ENCODE results near the gene MRPL43. TPM values are rescaled to one million over a fixed set of nuclear protein-coding genes. Genes with fewer than 3 reads are reported as not detected.

MRPL43 gene
- total and polyA plus RNA-seq, 9 donors = 61.0 to 94.4 (median 68.0) TPM

DNA sequence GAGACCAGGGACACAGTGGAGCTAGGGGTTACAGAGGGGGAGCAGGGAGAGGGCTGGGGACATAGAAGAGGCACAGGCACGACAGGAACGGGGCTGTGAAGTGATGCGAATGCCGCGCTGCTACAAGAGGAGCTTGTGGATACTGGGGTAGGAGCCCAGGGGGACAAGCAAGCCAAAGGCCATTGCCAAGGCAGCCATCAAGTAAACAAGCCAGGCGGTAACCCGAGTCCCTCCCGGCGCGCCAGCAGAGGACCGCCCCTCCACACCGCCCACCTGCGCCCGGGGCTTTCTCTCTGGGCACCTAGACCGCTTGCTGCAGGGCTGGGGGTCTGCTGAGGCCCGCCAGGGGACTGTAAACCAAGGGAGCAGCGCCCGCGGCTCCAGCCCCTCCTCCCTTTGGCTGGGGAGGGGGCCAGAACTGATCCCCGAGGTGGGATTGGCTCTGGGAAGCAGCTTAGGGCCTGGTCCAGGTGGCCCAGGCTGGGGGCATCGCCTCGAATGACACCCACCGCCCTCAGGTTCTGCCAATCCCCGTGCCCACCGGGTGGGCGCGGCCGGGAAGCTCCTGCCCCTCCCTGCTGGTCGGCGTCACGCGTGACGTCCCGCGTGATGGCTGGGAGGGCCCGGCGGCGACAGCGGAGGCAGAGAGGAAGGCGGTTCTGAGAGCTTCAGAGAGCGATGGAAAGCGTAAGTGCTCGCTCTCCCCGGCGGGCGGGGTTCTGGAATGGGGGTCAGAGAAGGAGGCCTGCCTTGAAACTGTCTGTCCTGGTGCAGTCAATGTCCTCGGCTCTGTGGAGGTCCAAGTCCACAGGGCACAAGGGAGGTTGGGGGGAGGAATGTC is 44.7 kb upstream of the MRPL43 start:
- H3K36me3 ChIP-seq (ENCODE audit: control insufficient read depth, insufficient read depth, low read length) = peaks cover 23% of the 10 kb centered on the region
- peak overlapping the region; percentile 84 for H3K4me3 ChIP-seq (ENCODE audit: low read length)
- WGBS (ENCODE audit: insufficient coverage) = under 1% methylated on average over 39 of the region's 47 CpGs
- H3K27me3 ChIP-seq (ENCODE audit: control insufficient read depth, insufficient read depth, low read length) = peaks cover 18% of the 10 kb centered on the region
- no peaks in the 10 kb centered on the region for H3K9me3 ChIP-seq (replicated peaks; ENCODE audit: control insufficient read depth, low read depth, low read length)
- H3K27ac ChIP-seq (ENCODE audit: low read length) = peak overlapping the region; percentile 97
- H3K4me1 ChIP-seq (ENCODE audit: control insufficient read depth, insufficient read depth, low read length) = peaks cover 53% of the 10 kb centered on the region
- peak; percentile 93 for DNase-seq

DNA sequence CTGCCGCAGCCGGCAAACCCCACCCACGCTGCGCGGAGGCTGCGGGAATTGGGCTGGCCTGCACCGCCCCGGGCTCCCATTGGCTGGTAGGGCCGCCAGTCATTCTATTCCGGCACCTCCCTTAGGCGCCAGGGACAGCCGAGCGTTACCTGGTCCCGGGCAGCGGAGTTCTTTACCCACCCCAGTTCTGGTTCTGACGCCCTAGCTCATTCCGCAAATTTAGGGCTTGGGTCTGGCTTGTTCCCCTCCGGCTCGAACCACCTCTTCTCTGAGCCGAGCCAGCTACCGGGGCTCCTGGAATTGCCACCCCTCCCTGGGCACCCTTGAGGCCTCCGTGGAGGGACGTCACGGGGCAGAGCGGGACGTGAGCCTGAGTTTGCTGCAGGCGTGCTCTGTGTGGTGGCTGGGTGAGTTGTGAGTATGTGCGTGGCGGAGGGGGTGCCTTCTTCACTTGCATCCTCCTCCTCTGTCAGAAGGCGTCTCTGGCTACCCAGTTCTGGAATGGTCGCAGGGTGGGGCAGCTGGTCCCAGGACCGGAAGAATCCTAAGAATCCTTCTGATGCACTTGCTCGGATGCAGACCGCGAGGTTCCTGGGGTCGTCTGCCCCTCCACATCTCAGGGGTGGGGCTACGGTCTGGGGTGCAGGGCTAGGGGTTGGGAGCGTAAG is 44.0 kb upstream of the MRPL43 start, which contains the start of the genes PDZD7 and SFXN3:
TSS of gene PDZD7 (minus strand) at position 2 of the 668 bp plus-strand sequence. CDS start 910 bp downstream, outside the sequence.
TSS of gene SFXN3 (plus strand) at position 107 of the 668 bp plus-strand sequence. CDS start 3,461 bp downstream, outside the sequence.
- Histone ChIP-seq H3K4me1 (ENCODE audit: control insufficient read depth, insufficient read depth, low read length) (peaks cover 58% of the 10 kb centered on the region), H3K9me3 (replicated peaks; ENCODE audit: control insufficient read depth, low read depth, low read length) (no peaks in the 10 kb centered on the region), H3K4me3 (ENCODE audit: low read length) (peak within 1 kb of the TSS; percentile 84), H3K27ac (ENCODE audit: low read length) (peak within 1 kb of the TSS; percentile 97), H3K36me3 (ENCODE audit: control insufficient read depth, insufficient read depth, low read length) (peaks cover 15% of the 10 kb centered on the region), H3K27me3 (ENCODE audit: control insufficient read depth, insufficient read depth, low read length) (peaks cover 18% of the 10 kb centered on the region)
- peak; percentile 97 for DNase-seq
- WGBS (ENCODE audit: insufficient coverage) = under 1% methylated on average over 29 of the region's 38 CpGs

DNA sequence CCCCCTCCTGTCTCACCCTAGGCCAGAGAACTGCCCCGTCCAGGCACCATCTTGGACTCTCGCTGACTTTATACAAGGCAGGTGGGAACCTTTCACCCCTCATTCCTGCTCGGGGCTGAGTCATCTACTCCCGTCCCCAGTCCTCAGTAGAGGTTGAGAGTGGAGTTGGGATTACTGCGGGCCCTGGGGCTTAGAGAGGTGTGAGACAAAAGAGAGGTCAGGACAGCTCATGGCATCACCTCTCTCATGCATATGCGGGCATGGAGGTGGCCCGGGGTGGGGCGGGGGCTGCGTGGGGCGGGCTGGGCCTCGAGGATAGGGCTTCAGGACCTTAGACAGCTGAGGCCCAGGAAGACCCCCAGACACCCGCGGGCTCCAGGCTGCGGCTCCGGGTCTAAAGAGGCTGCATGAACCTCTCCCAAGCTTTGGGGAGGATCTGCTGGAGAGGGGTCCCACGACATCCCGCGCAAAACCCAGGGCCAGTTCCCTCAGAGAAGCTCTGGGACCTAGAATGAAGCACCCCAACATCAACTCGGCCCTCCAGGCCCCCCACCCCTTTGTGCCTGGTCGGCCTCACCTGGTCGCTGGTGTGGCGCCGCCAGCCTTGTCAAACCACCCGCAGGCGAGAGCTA is 43.3 kb upstream of the MRPL43 start:
- no peak overlapping the region for H3K27ac ChIP-seq (ENCODE audit: low read length)
- 7% methylated on average over 21 of the region's 25 CpGs for WGBS (ENCODE audit: insufficient coverage)
- peaks cover 58% of the 10 kb centered on the region for H3K4me1 ChIP-seq (ENCODE audit: control insufficient read depth, insufficient read depth, low read length)

DNA sequence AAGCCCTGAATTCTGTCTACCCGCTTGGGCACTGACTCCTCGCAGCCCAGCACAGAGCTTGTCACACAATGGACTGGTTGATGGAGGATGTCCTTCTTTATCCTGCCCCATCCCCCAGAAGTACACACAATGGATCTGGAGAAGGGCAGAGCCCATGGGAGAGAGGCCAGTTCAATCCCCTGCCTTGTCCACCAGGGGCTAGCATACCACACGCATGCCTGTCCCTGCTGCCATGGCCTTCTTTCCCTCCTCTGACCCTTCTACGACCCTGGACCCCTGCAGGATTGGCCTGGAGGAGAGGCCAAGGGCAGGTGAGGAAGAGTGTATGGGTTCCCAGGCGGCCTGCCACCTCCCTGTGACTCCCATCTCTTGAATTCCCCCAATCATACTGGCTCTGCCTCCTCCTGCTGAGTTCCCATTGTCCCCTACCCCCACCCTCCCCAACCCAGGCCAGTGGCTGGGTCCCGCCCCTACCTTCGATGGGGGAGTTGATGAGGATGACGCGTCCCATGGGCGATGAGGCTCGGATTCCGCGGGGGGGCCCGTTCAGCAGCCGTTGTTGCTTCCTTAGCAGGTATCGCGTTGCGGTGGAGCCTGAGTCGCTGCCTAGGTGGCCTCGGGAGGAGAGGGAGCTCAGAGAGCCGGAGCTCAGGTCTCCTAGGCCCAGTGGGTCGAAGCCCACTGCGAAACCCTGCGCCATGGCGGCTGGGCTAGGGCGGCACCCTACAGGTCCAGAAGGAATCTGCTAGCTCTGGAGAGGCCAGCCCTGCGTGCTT is 42.4 kb upstream of the MRPL43 start:
- Histone ChIP-seq H3K9me3 (replicated peaks; ENCODE audit: control insufficient read depth, low read depth, low read length) (no peaks in the 10 kb centered on the region), H3K4me1 (ENCODE audit: control insufficient read depth, insufficient read depth, low read length) (peaks cover 58% of the 10 kb centered on the region), H3K4me3 (ENCODE audit: low read length) (no peak overlapping the region), H3K27ac (ENCODE audit: low read length) (peak overlapping the region; percentile 4), H3K36me3 (ENCODE audit: control insufficient read depth, insufficient read depth, low read length) (no peaks in the 10 kb centered on the region), H3K27me3 (ENCODE audit: control insufficient read depth, insufficient read depth, low read length) (peaks cover 18% of the 10 kb centered on the region)
- no peak for DNase-seq
- WGBS (ENCODE audit: insufficient coverage) = 48% methylated on average over 22 of the region's 27 CpGs

More for the DNA sequence above, 43.3 kb upstream of the MRPL43 start:
- Histone ChIP-seq H3K4me3 (ENCODE audit: low read length) (peak overlapping the region; percentile 84), H3K9me3 (replicated peaks; ENCODE audit: control insufficient read depth, low read depth, low read length) (no peaks in the 10 kb centered on the region), H3K36me3 (ENCODE audit: control insufficient read depth, insufficient read depth, low read length) (peaks cover 9% of the 10 kb centered on the region), H3K27me3 (ENCODE audit: control insufficient read depth, insufficient read depth, low read length) (peaks cover 18% of the 10 kb centered on the region)
- no peak for DNase-seq

DNA sequence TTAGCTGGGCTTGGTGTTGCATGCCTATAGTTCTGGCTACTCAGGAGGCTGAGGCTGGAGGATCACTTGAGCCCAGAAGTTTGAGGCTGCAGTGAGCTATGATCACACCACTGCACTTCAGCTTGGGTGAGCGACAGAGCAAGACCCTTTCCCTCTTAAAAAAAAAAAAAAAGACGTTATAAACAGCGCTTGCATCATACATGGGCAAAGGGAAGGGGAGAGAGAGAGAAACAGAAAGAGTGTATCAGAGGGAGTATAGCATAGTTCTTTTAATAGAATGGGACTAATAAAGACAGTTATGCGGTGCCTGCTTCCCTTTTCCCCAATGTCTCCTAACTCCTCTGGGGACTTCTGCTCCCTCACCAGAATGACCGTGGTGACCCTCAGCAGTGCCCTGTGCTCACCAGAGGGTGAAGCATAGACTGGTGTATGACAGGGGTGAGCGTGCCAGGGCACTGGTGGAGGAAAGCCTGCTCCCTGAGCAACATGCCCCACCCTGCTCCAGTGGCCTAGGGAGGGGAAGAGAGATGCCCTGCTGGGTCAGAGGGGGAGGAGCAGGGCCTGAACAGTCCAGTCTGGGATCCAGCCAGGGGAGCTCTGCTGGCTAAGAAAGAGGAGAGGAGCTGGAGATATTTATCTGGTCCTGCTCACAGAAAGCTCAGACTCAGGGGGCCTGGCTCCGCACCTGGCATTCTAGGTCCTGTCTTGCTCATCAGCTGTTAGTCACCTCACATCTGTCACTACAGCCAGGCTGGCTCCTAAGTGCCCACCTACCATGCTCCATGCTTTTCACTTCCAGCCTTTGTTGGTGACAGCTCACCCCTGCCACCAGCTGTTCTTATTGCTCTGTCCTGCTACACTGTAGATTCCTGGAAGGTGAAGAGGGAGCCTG is 41.4 kb upstream of the MRPL43 start:
- 96% methylated on average over 2 of the region's 7 CpGs for WGBS (ENCODE audit: insufficient coverage)
- H3K4me3 ChIP-seq (ENCODE audit: low read length) = no peak overlapping the region
- DNase-seq = no peak

DNA sequence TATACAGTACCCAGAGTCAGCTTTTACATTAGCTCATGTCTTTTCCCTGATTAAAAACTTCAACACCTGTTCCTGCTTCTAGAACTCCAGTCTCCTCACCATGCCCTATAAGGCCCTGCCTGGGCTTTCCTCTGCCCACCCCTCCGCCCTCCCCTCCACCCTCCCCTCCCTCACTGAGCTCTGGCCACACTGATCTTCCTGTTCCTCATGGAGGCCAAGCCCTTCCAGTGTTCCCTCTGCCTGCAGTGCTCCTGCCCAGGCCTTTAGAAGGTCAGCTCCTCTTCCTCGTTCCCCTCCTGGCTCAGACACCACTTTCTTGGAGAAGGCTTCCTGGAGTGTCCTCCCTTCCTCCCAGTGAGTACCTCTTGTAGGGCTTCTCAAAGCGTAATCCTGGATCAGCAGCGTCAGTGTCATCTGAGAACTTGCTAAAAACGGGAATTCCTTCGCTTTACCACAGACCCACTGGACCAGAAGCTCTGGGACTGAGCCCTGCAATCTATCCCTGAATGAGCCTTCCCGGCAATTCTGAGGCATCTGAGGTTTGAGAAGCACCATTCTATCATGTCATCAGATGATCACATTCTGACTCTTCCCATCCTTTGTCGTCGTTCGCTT is 39.9 kb upstream of the MRPL43 start:
- H3K4me3 ChIP-seq (ENCODE audit: low read length) = peak overlapping the region; percentile 21

More for the DNA sequence above, 41.4 kb upstream of the MRPL43 start:
- peaks cover 18% of the 10 kb centered on the region for H3K27me3 ChIP-seq (ENCODE audit: control insufficient read depth, insufficient read depth, low read length)
- peaks cover 58% of the 10 kb centered on the region for H3K4me1 ChIP-seq (ENCODE audit: control insufficient read depth, insufficient read depth, low read length)
- H3K36me3 ChIP-seq (ENCODE audit: control insufficient read depth, insufficient read depth, low read length) = no peaks in the 10 kb centered on the region
- peak overlapping the region; percentile 18 for H3K27ac ChIP-seq (ENCODE audit: low read length)
- H3K9me3 ChIP-seq (replicated peaks; ENCODE audit: control insufficient read depth, low read depth, low read length) = no peaks in the 10 kb centered on the region

DNA sequence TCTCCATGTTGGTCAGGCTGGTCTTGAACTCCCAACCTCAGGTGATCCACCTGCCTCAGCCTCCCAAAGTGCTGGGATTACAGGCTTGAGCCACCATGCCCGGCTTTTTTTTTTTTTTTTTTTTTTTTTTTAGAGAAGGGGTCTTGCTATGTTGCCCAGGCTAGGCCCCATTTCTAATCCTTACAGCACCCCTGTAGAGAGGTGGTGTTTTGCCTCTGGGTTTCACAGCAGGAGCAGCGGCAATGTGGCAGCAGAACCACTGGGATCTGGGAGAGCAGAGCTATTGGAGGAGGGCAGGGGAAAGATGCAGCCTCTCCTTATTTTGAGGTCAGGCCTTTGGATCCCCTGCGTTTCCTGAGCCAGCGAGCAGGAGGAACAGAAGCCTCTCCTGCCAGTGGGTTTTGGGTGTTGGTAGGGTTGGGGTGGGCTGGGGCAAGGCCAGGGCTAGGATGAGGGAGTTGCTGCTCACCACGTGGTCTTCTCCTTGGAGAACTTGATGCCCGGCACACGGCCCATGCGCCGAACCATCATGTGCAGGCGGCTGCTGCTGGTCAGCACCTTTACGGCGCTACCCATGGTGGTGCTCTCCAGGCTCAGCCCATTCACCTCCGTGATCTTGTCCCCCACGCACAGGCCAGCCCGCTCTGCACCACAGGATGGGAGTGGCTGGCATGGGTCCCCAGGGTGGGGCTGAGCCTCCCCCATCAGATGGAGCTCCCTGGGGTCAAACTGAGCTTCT is 35.8 kb upstream of the MRPL43 start:
- Histone ChIP-seq H3K27ac (ENCODE audit: low read length) (no peak overlapping the region), H3K27me3 (ENCODE audit: control insufficient read depth, insufficient read depth, low read length) (peaks cover 14% of the 10 kb centered on the region), H3K4me1 (ENCODE audit: control insufficient read depth, insufficient read depth, low read length) (peaks cover 24% of the 10 kb centered on the region), H3K9me3 (replicated peaks; ENCODE audit: control insufficient read depth, low read depth, low read length) (no peaks in the 10 kb centered on the region), H3K36me3 (ENCODE audit: control insufficient read depth, insufficient read depth, low read length) (no peaks in the 10 kb centered on the region), H3K4me3 (ENCODE audit: low read length) (no peak overlapping the region)
- DNase-seq = no peak
- 89% methylated on average over 14 of the region's 15 CpGs for WGBS (ENCODE audit: insufficient coverage)

More for the DNA sequence above, 39.9 kb upstream of the MRPL43 start:
- DNase-seq = no peak
- peaks cover 46% of the 10 kb centered on the region for H3K4me1 ChIP-seq (ENCODE audit: control insufficient read depth, insufficient read depth, low read length)
- peaks cover 18% of the 10 kb centered on the region for H3K27me3 ChIP-seq (ENCODE audit: control insufficient read depth, insufficient read depth, low read length)
- no peaks in the 10 kb centered on the region for H3K36me3 ChIP-seq (ENCODE audit: control insufficient read depth, insufficient read depth, low read length)
- no peaks in the 10 kb centered on the region for H3K9me3 ChIP-seq (replicated peaks; ENCODE audit: control insufficient read depth, low read depth, low read length)
- WGBS (ENCODE audit: insufficient coverage) = 29% methylated on average over 6 of the region's 10 CpGs
- H3K27ac ChIP-seq (ENCODE audit: low read length) = peak overlapping the region; percentile 72

DNA sequence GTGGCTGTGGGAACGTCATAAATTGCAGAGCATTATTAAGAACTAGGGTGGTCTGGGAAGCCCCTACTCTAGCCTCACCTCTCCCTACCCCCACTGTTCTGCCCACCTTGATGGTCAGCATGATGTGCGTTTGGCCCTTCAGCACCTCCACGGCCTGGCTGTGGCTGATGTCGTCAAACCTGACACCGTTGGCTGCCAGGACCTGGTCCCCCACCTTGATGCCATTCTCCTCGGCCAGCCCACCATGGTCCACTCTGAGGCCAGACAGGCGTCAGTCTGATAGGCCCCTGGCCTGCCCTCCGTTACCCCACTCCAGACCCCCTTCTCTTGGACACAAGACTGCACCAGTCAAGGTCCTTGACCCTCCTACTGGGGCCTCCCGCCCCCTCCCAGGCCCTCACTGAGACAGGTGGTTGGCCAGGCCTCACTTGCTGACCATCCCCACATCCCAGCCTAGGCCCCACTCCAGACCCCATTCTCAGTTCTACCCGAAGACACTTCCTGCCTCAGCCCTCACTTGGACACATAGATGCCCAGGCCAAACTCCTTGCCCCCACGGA is 34.5 kb upstream of the MRPL43 start:
- H3K27ac ChIP-seq (ENCODE audit: low read length) = no peak overlapping the region
- no peaks in the 10 kb centered on the region for H3K9me3 ChIP-seq (replicated peaks; ENCODE audit: control insufficient read depth, low read depth, low read length)
- no peaks in the 10 kb centered on the region for H3K36me3 ChIP-seq (ENCODE audit: control insufficient read depth, insufficient read depth, low read length)
- WGBS (ENCODE audit: insufficient coverage) = 85% methylated on average over 8 of the region's 11 CpGs
- no peak overlapping the region for H3K4me3 ChIP-seq (ENCODE audit: low read length)
- peaks cover 23% of the 10 kb centered on the region for H3K27me3 ChIP-seq (ENCODE audit: control insufficient read depth, insufficient read depth, low read length)
- peaks cover 18% of the 10 kb centered on the region for H3K4me1 ChIP-seq (ENCODE audit: control insufficient read depth, insufficient read depth, low read length)
- no peak for DNase-seq
